ENCODE results near the gene COL20A1. TPM values are rescaled to one million over a fixed set of nuclear protein-coding genes. Genes with fewer than 3 reads are reported as not detected.

Gene COL20A1
- total and polyA plus RNA-seq, 2 of the 13 experiments (the other 11 are each of a cell fraction or from before 2014, with no cell fraction given): not detected

DNA sequence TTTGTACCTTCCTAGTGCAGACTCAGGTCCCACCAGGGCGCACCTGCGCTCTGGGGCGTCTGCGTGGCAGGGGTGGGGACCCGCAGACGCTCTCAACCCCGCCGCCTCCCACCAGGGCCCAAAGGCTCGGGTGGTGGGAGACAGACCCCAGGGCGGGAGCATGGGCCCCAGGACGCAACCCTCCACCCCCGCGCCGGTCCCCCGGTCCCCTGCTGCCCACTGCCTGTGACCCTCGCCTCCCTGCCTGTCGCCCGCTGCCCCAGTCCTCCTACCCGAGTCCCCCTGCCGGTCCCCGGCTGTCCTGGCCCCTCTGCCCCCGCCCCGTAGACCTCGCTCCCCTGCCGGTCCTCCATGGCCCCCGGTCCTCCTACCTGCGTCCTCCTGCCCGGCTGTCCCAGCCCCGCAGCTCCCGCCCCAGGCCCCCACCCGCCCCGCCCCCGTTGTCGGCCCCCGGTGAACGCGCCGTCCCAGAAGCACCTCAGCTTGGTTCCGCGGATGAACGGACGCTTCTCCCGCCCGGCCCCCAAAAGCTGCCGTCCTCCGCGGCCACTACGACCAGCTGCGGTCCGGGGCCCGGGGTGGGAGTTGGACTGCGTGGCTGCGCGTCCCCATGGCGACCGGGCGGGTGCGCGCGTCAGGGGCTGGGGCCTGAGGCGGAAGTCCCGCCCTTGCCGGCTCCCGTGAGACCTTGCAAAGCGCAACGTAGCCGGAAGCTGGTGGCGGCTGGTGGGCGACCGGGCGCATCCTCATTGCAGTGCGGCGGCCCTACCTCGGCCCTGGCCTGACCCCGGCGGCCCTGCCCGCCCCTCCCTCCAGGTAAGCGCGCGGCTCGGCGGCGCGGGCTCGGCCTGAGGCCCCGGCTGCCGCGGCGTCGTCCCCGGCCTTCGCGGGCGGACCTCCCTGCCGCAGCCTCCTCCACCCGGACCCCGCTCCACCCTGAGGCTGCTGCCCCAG, 20.6 kb upstream of the COL20A1 start, which contains the start of gene ARFGAP1 (continued):
- TF ChIP-seq ZNF629 (CRISPR knock-in tag; conservative IDR thresholded peaks at IDR 0.05) (no peak), REL (CRISPR knock-in tag; conservative IDR thresholded peaks at IDR 0.05) (0 out of 2 replicates have a peak, but pooled peaks have one; percentile 34), PLSCR1 (CRISPR knock-in tag; IDR thresholded peaks at IDR 0.05; ENCODE audit: borderline replicate concordance) (no peak), MEIS1 (CRISPR knock-in tag; IDR thresholded peaks at IDR 0.05; ENCODE audit: borderline replicate concordance) (peak; percentile 34; the same call in 1 of the 2 replicates), GTF2F1 (IDR thresholded peaks at IDR 0.05; ENCODE audit: low read length) (no peak), SNAPC5 (CRISPR knock-in tag; IDR thresholded peaks at IDR 0.05; ENCODE audit: borderline replicate concordance) (no peak), EHMT2 (IDR thresholded peaks at IDR 0.05; ENCODE audit: borderline replicate concordance, low read depth, low read length) (no peak), SETDB1 (CRISPR knock-in tag; IDR thresholded peaks at IDR 0.05; ENCODE audit: borderline replicate concordance) (no peak), ZNF556 (CRISPR knock-in tag; IDR thresholded peaks at IDR 0.05; ENCODE audit: borderline replicate concordance) (no peak), ZNF232 (CRISPR knock-in tag; IDR thresholded peaks at IDR 0.05; ENCODE audit: borderline replicate concordance) (no peak; the same call in 1 of the 2 replicates), GABPB1 (CRISPR knock-in tag; IDR thresholded peaks at IDR 0.05) (peak; percentile 96), TAF1 (CRISPR knock-in tag; IDR thresholded peaks at IDR 0.05) (peak; percentile 85), TEAD3 (CRISPR knock-in tag; optimal IDR thresholded peaks at IDR 0.05; ENCODE audit: borderline replicate concordance) (peak; percentile 85), ZFP90 (CRISPR knock-in tag; IDR thresholded peaks at IDR 0.05; ENCODE audit: borderline replicate concordance) (no peak), ETS1 (CRISPR knock-in tag; IDR thresholded peaks at IDR 0.05) (peak; percentile 68; the same call in 1 of the 2 replicates), ZNF614 (CRISPR knock-in tag; IDR thresholded peaks at IDR 0.05; ENCODE audit: borderline replicate concordance) (peak; percentile 75; the same call in 1 of the 2 replicates), ZNF75D (CRISPR knock-in tag; IDR thresholded peaks at IDR 0.05; ENCODE audit: borderline replicate concordance) (no peak), PPARG (CRISPR knock-in tag; conservative IDR thresholded peaks at IDR 0.05) (peak; percentile 36; the same call in 1 of the 2 replicates), ATM (IDR thresholded peaks at IDR 0.05; ENCODE audit: borderline replicate concordance) (no peak), ZNF142 (CRISPR knock-in tag; IDR thresholded peaks at IDR 0.05) (0 out of 2 replicates have a peak, but pooled peaks have one; percentile 46), JARID2 (CRISPR knock-in tag; IDR thresholded peaks at IDR 0.05; ENCODE audit: insufficient replicate concordance) (peak; percentile 85)
